ENCODE data around the gene RBM38. TPM values are rescaled to one million over a fixed set of nuclear protein-coding genes. Genes with fewer than 3 reads are reported as not detected.

The RBM38 gene
- polyA plus RNA-seq, 4 donors, result 13.2 to 17.5 (median 15.8) TPM

DNA sequence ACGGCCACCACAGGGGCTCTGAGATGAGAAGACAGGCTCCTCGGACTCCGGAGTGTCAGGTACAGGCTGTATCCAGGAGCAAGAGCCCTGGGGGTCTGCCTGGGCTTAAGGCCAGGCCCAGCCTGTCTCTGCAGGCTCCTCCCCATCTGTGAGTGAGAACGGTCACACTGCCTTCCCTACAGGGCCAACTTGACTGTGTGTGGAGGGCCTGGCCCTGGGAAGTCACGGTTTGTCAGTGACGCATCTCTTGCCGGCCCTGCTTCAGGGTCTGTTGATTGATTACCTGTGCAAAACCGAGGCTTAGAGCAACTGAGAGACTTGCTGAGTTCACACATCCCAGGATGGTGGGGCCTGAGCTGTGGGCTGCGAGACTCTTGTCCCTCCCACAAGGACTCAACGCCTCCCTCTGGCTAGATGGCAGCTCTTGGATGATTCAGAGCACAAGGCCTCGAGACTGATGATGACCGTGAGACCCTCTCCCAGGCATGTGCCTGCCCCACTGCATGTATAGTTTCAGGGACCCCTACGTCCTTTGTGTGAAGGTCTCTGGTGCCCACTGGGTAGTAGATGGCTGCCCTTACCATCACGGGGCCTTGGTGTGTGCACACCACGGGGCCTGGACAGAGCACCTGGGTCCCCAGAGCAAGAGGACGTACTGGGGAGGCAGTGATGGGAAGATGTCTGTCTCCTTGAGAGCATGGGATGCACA, 5.9 kb downstream of the RBM38 start:
- WGBS, 3 donors, result 80 to 87% (median 85%) methylated on average over 16 of the region's 16 CpGs
- Histone ChIP-seq H3K9me3 (ENCODE audit: control insufficient read depth in 2 of 2, insufficient read depth in 1 of 2, low read depth in 1 of 2, low read length in 1 of 2) (peaks cover 0 to 4% of the 10 kb centered on the region in 2 donors), H3K4me1 (ENCODE audit: control insufficient read depth in 3 of 3, insufficient read depth in 2 of 3, low read depth in 1 of 3, low read length in 2 of 3) (peaks cover 0 to 8% (median 0%) of the 10 kb centered on the region in 3 donors), H3K27ac (ENCODE audit: low read depth in 1 of 3, low read length in 2 of 3) (peak overlapping the region in 1 of 3 donors; percentile 88), H3K36me3 (ENCODE audit: control insufficient read depth in 3 of 3, insufficient read depth in 2 of 3, low read depth in 1 of 3, low read length in 3 of 3) (peaks cover 0 to 89% (median 4%) of the 10 kb centered on the region in 3 donors), H3K27me3 (ENCODE audit: control insufficient read depth in 3 of 3, insufficient read depth in 3 of 3, low read length in 3 of 3) (no peaks in the 10 kb centered on the region), H3K4me3 (ENCODE audit: low read depth in 1 of 3, low read length in 3 of 3) (no peak overlapping the region)
- DNase-seq (no peak), FAIRE-seq (no peak)

DNA sequence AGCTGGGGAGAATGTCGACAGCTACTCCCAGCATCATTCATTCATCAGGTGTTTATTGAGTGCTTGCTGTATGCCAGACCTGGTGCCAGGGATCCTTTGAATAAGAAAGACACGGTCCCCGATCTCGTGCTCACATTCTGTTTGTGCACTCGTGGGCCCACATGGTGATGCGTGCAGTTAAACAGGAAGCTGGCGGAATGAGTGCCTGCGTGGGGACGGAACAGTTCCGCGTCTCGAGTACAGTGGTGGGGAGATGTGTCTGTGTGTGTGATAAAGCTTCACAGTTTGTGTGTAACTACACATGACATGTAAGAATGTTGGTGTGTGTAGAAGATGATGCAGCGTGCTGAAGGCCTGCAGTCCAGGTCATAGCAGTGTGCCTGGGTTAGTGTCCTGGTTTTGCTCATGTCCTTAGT, 6.5 kb downstream of the RBM38 start:
- FAIRE-seq (no peak), DNase-seq (peak in 1 of 2 donors; percentile 40)
- 56 to 73% (median 59%) methylated on average over 13 of the region's 13 CpGs for WGBS, 3 donors
- peak overlapping the region in 1 of 3 donors; percentile 88 for H3K27ac ChIP-seq (ENCODE audit: low read depth in 1 of 3, low read length in 2 of 3)
- H3K27me3 ChIP-seq (ENCODE audit: control insufficient read depth in 3 of 3, insufficient read depth in 3 of 3, low read length in 3 of 3), result no peaks in the 10 kb centered on the region
- H3K36me3 ChIP-seq (ENCODE audit: control insufficient read depth in 3 of 3, insufficient read depth in 2 of 3, low read depth in 1 of 3, low read length in 3 of 3), result peaks cover 0 to 94% (median 6%) of the 10 kb centered on the region in 3 donors
- peaks cover 0 to 4% of the 10 kb centered on the region in 2 donors for H3K9me3 ChIP-seq (ENCODE audit: control insufficient read depth in 2 of 2, insufficient read depth in 1 of 2, low read depth in 1 of 2, low read length in 1 of 2)
- H3K4me3 ChIP-seq (ENCODE audit: low read depth in 1 of 3, low read length in 3 of 3), result no peak overlapping the region
- peaks cover 0 to 8% (median 0%) of the 10 kb centered on the region in 3 donors for H3K4me1 ChIP-seq (ENCODE audit: control insufficient read depth in 3 of 3, insufficient read depth in 2 of 3, low read depth in 1 of 3, low read length in 2 of 3)

GRCh38 chr20:57398231-57398821, 7.1 kb downstream of the RBM38 start:
- Histone ChIP-seq H3K27me3 (ENCODE audit: control insufficient read depth in 3 of 3, insufficient read depth in 3 of 3, low read length in 3 of 3) (no peaks in the 10 kb centered on the region), H3K27ac (ENCODE audit: low read depth in 1 of 3, low read length in 2 of 3) (peak overlapping the region in 2 of 3 donors; percentile 54 to 88), H3K9me3 (ENCODE audit: control insufficient read depth in 2 of 2, insufficient read depth in 1 of 2, low read depth in 1 of 2, low read length in 1 of 2) (peaks cover 0 to 4% of the 10 kb centered on the region in 2 donors), H3K36me3 (ENCODE audit: control insufficient read depth in 3 of 3, insufficient read depth in 2 of 3, low read depth in 1 of 3, low read length in 3 of 3) (peaks cover 0 to 94% (median 6%) of the 10 kb centered on the region in 3 donors), H3K4me3 (ENCODE audit: low read depth in 1 of 3, low read length in 3 of 3) (no peak overlapping the region), H3K4me1 (ENCODE audit: control insufficient read depth in 3 of 3, insufficient read depth in 2 of 3, low read depth in 1 of 3, low read length in 2 of 3) (peaks cover 0 to 8% (median 0%) of the 10 kb centered on the region in 3 donors)
- DNase-seq, result peak; percentile 26 to 54
- FAIRE-seq, result no peak
- 46 to 60% (median 47%) methylated on average over 27 of the region's 27 CpGs for WGBS, 3 donors

DNA sequence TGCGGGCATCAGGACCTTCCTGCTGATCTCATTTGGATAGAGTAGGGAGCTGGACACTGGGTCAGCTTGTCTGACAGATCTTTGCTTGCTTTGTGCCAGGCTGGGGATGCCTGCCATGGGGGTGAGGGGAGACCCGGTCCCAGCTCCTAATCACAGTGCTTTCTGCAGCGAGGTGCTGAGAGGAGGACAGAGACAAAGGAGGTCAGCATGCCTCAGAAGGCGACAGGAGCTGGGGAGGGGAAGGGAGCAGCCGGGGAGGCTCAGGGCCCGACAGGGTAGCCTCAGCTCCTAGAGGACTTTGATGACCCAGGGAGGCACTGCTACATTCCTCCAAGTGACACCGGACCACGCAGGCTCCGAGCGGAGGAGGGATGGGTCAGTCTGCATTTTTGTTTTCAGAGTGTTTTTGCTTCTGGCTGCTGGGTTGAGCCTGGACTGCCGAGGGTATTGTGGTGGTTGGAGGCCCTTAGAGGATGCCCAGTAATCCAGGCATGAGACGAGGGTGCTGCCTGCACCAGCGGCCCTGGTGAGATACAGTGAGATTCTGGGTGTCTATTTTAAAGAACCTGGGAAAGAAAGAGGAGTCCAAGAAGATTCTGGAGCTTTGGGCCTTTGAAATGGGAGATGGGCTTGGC, 7.8 kb downstream of the RBM38 start:
- Histone ChIP-seq H3K27ac (ENCODE audit: low read depth in 1 of 3, low read length in 2 of 3) (peak overlapping the region in 2 of 3 donors; percentile 54 to 88), H3K4me1 (ENCODE audit: control insufficient read depth in 3 of 3, insufficient read depth in 2 of 3, low read depth in 1 of 3, low read length in 2 of 3) (peaks cover 0 to 8% (median 0%) of the 10 kb centered on the region in 3 donors), H3K27me3 (ENCODE audit: control insufficient read depth in 3 of 3, insufficient read depth in 3 of 3, low read length in 3 of 3) (no peaks in the 10 kb centered on the region), H3K4me3 (ENCODE audit: low read depth in 1 of 3, low read length in 3 of 3) (no peak overlapping the region), H3K9me3 (ENCODE audit: control insufficient read depth in 2 of 2, insufficient read depth in 1 of 2, low read depth in 1 of 2, low read length in 1 of 2) (peaks cover 0 to 4% of the 10 kb centered on the region in 2 donors), H3K36me3 (ENCODE audit: control insufficient read depth in 3 of 3, insufficient read depth in 2 of 3, low read depth in 1 of 3, low read length in 3 of 3) (peaks cover 0 to 92% (median 6%) of the 10 kb centered on the region in 3 donors)
- DNase-seq (no peak), FAIRE-seq (no peak)
- 66 to 79% (median 70%) methylated on average over 13 of the region's 13 CpGs for WGBS, 3 donors

GRCh38 chr20:57399587-57400155, 8.5 kb downstream of the RBM38 start:
- 57 to 62% (median 57%) methylated on average over 19 to 21 of the region's 21 CpGs for WGBS, 3 donors
- H3K4me1 ChIP-seq (ENCODE audit: control insufficient read depth in 3 of 3, insufficient read depth in 2 of 3, low read depth in 1 of 3, low read length in 2 of 3), result peaks cover 0 to 8% (median 0%) of the 10 kb centered on the region in 3 donors

DNA sequence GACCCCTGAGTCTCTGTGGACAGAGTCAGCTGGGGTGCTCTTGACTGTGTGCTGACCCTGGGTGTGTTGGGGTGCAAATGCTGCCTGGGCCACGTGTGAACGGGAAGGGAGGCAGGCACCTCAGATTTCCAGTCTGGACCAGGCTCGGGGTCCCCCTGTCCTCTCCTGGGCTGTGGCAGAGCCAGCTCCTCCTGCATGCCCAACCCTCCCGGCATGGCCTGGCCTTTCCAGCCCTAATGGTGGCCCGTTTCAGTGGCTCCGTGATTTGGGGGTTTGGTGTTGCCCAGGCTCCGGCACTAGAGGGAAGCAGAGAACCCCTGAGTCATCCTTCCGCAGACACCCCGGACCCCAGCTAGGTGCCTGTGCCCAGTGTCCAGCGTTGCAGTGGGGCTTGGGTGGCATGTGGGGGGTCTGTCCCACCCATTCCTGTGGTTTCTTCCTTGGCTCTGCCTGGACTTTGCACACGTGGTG, 9.1 kb downstream of the RBM38 start:
- H3K27ac ChIP-seq (ENCODE audit: low read depth in 1 of 3, low read length in 2 of 3), result no peak overlapping the region
- H3K9me3 ChIP-seq (ENCODE audit: control insufficient read depth in 2 of 2, insufficient read depth in 1 of 2, low read depth in 1 of 2, low read length in 1 of 2), result peaks cover 0 to 4% of the 10 kb centered on the region in 2 donors
- no peaks in the 10 kb centered on the region for H3K27me3 ChIP-seq (ENCODE audit: control insufficient read depth in 3 of 3, insufficient read depth in 3 of 3, low read length in 3 of 3)
- FAIRE-seq (no peak), DNase-seq (no peak)
- H3K36me3 ChIP-seq (ENCODE audit: control insufficient read depth in 3 of 3, insufficient read depth in 2 of 3, low read depth in 1 of 3, low read length in 3 of 3), result peaks cover 0 to 92% (median 6%) of the 10 kb centered on the region in 3 donors
- WGBS, 3 donors, result 77 to 83% (median 82%) methylated on average over 8 to 11 of the region's 11 CpGs
- peaks cover 0 to 8% (median 0%) of the 10 kb centered on the region in 3 donors for H3K4me1 ChIP-seq (ENCODE audit: control insufficient read depth in 3 of 3, insufficient read depth in 2 of 3, low read depth in 1 of 3, low read length in 2 of 3)
- no peak overlapping the region for H3K4me3 ChIP-seq (ENCODE audit: low read depth in 1 of 3, low read length in 3 of 3)

More at GRCh38 chr20:57399587-57400155, 8.5 kb downstream of the RBM38 start:
- no peak overlapping the region for H3K4me3 ChIP-seq (ENCODE audit: low read depth in 1 of 3, low read length in 3 of 3)
- DNase-seq, result no peak
- H3K36me3 ChIP-seq (ENCODE audit: control insufficient read depth in 3 of 3, insufficient read depth in 2 of 3, low read depth in 1 of 3, low read length in 3 of 3), result peaks cover 0 to 92% (median 6%) of the 10 kb centered on the region in 3 donors
- no peaks in the 10 kb centered on the region for H3K27me3 ChIP-seq (ENCODE audit: control insufficient read depth in 3 of 3, insufficient read depth in 3 of 3, low read length in 3 of 3)
- FAIRE-seq, result no peak
- H3K9me3 ChIP-seq (ENCODE audit: control insufficient read depth in 2 of 2, insufficient read depth in 1 of 2, low read depth in 1 of 2, low read length in 1 of 2), result peaks cover 0 to 4% of the 10 kb centered on the region in 2 donors
- peak overlapping the region in 1 of 3 donors; percentile 88 for H3K27ac ChIP-seq (ENCODE audit: low read depth in 1 of 3, low read length in 2 of 3)

GRCh38 chr20:57400821-57401564, 9.8 kb downstream of the RBM38 start:
- Histone ChIP-seq H3K9me3 (ENCODE audit: control insufficient read depth in 2 of 2, insufficient read depth in 1 of 2, low read depth in 1 of 2, low read length in 1 of 2) (peaks cover 0 to 4% of the 10 kb centered on the region in 2 donors), H3K4me1 (ENCODE audit: control insufficient read depth in 3 of 3, insufficient read depth in 2 of 3, low read depth in 1 of 3, low read length in 2 of 3) (peaks cover 0 to 8% (median 0%) of the 10 kb centered on the region in 3 donors), H3K36me3 (ENCODE audit: control insufficient read depth in 3 of 3, insufficient read depth in 2 of 3, low read depth in 1 of 3, low read length in 3 of 3) (peaks cover 0 to 93% (median 6%) of the 10 kb centered on the region in 3 donors), H3K27ac (ENCODE audit: low read depth in 1 of 3, low read length in 2 of 3) (no peak overlapping the region), H3K27me3 (ENCODE audit: control insufficient read depth in 3 of 3, insufficient read depth in 3 of 3, low read length in 3 of 3) (no peaks in the 10 kb centered on the region), H3K4me3 (ENCODE audit: low read depth in 1 of 3, low read length in 3 of 3) (no peak overlapping the region)
- FAIRE-seq (no peak), DNase-seq (no peak)
- WGBS, 3 donors, result 84 to 86% (median 85%) methylated on average over 21 of the region's 21 CpGs
